ENCODE data around the gene SLC22A9.
"Not testable (repeated sequence)": the region's sequence is repeated elsewhere in the genome, so short reads cannot be mapped to it uniquely, and the experiment has no call there.

Gene SLC22A9

GRCh38 chr11:63369165-63369970, at the start of gene SLC22A9:
Gene SLC22A9, plus strand, starts transcription at chr11:63369785. Its CDS starts 272 bp downstream, at chr11:63370057.
- DNase-seq (ENCODE audit: low spot score): no peak

DNA sequence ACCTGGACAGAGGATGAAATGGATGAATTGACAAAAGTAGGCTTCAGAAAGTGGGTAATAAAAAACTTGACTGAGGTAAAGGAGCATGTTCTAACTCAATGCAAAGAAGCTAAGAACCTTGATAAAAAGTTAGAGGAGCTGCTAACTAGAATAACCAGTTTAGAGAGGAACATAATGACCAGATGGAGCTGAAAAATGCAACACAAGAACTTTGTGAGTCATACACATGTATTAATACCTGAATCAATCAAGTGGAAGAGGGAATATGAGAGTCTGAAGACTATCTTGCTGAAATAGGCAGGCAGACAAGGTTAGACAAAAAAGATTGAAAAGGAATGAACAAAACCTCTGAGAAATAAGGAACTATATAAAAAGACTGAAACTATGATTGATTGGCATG, 47.9 kb upstream of the SLC22A9 start:
- DNase-seq (ENCODE audit: low spot score): no peak

- DNase-seq (ENCODE audit: low spot score): not testable (repeated sequence)
Observed at GRCh38 chr11:63335089-63335488, 34.5 kb upstream of the SLC22A9 start.

DNA sequence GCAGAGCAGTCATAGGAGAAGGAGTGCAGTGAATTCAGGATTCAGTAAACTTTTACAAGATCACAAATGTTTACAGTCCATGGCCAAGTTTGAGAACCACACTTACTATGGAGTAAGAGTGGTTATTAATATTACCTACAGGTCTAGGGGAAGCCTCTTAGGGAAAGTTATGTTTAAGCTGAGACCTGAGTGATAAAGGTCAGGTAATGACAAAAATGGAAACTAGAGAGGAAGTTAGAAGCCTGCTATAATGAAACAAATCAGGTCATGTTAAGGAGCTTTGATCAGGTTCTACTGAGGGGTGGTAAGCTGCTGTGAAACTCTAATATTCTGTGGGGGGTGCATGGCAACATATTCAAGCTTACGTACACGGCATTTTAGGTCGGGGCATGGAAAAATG, 32.5 kb upstream of the SLC22A9 start:
- DNase-seq (ENCODE audit: low spot score): no peak

- DNase-seq (ENCODE audit: low spot score): no peak
Observed at GRCh38 chr11:63343130-63343529, 26.5 kb upstream of the SLC22A9 start.

DNA sequence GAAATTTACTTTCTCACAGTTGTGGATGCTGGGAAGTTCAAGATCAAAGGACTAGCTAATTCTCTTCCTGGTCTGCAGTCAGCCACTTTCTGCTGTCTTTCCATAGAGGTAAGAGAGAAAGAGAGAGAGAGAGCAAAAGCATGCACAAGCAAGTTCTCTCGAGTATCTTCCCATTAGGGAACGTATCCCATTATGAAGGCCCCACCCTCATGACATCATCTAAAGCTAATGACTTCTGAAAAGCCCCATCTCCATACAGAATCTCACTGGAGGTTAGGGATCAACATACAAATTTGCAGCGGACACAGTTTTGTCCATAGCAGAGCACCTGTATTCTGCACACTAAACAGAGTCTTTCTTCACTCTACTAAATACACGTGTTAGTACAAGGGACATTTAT, 17.4 kb upstream of the SLC22A9 start:
- DNase-seq (ENCODE audit: low spot score): no peak

DNA sequence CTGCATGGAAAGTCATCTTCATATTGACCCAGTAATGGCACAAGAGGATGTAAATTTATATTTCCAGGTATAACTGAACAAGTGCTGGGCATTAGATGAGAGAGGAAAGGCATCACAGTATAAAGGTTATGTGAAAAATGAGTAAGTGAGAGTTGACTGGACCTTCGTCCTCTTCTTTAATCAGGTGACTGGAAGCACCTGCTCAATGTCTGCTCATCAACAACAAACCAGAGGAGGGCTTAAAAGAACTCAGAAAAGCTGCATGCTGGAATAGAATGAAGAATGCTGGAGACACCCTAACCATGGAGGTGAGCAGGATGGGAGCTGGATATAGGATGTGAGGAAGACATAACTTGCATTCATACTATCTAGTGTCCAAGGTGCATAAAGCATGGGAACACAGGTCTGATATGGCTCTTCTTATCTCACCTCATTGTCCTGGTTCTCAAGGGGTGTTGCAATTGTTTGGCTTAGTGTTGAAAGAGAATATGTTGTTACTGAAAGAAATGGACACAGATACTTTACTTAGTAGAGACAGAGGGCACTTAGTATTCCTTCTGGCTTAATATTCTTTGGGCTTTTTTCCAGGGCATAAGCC, 7.3 kb upstream of the SLC22A9 start:
- DNase-seq (ENCODE audit: low spot score): no peak

DNA sequence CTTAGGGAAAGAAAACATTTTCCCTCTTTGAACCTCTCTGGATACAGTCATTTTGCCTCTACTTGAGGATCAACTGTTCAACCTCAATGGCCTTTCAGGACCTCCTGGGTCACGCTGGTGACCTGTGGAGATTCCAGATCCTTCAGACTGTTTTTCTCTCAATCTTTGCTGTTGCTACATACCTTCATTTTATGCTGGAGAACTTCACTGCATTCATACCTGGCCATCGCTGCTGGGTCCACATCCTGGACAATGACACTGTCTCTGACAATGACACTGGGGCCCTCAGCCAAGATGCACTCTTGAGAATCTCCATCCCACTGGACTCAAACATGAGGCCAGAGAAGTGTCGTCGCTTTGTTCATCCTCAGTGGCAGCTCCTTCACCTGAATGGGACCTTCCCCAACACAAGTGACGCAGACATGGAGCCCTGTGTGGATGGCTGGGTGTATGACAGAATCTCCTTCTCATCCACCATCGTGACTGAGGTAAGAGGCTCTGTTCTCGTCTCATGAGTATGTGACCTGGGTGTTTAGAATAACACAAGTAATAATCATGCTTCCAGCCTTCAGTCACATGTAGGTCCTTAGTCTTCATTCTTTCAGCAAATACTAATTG, 495 bp downstream of the SLC22A9 start:
- no peak for DNase-seq (ENCODE audit: low spot score)

- no peak for DNase-seq (ENCODE audit: low spot score)
Observed at GRCh38 chr11:63371396-63371795, 1.8 kb downstream of the SLC22A9 start.

DNA sequence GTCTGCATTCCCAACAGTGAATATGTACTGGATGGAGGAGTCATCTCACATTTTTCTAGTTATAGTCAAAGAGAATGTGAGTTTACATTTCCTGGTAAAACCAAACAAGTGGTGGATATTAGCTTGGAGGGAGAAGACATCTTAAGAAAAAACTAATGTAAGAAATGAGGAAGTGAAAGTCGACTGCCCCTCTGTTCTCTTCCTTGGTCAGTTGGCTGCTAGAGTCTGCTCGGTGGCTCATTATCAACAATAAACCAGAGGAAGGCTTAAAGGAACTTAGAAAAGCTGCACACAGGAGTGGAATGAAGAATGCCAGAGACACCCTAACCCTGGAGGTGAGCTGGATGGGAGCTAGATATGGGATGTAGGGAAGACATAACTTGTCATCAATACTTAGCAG, 5.8 kb downstream of the SLC22A9 start:
- DNase-seq (ENCODE audit: low spot score): no peak

GRCh38 chr11:63380130-63380529, 10.5 kb downstream of the SLC22A9 start:
- DNase-seq (ENCODE audit: low spot score): no peak

DNA sequence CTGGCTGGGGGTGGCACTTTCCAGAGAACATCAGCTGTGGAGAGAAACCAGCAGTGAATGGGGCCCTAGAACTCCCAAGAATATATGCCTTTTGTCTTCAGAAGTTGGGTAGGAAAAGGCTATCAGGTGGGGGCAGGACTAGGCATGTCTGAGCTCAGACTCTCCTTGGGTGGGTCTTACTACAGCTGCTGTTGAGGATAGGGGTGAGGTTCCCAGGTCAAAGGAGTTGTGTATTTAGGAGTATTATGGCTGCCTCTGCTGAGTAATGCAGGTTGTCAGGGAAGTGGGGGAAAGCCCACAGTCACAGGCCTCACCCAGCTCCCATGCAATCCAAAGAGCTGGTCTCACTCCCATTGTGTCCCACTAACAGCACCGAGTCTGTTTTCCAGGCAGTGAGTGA, 26.1 kb downstream of the SLC22A9 start:
- no peak for DNase-seq (ENCODE audit: low spot score)

DNA sequence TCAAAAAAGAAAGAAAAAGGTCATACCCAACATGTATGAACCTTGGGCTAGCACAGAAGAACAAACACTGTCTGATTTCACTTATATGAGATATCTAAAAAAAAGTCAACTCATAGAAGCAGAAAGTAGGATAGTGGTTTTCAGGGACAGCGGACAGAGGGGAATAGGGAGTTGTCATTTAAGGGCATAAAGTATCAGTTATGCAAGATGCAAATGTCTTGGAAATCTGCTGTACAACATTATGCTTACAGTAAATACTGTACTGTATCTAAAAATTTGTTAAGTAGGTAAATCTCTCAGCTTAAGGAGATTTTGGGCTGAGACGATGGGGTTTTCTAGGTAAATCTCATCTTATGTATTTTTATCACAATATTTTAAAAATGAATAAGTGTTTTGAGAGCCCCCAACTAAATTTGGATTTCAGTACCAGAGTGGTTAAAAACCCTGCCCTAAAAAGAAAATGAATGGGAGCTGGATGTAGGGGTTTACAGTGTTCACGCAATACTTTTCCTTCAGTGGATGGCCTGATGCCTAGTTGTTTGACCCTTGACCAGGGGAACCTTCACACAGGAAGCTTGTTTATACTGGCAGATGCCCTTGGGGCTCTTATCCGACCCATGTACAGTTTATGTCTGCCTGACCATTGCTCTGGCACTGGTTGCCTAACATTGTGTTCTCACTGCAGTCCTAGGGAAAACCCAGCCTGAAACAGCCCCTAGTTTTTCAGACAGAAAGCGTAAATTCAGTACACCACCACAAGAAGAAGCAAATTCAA, 34.8 kb downstream of the SLC22A9 start:
- DNase-seq (ENCODE audit: low spot score): no peak

GRCh38 chr11:63405114-63405513, 35.5 kb downstream of the SLC22A9 start:
- DNase-seq (ENCODE audit: low spot score): no peak

DNA sequence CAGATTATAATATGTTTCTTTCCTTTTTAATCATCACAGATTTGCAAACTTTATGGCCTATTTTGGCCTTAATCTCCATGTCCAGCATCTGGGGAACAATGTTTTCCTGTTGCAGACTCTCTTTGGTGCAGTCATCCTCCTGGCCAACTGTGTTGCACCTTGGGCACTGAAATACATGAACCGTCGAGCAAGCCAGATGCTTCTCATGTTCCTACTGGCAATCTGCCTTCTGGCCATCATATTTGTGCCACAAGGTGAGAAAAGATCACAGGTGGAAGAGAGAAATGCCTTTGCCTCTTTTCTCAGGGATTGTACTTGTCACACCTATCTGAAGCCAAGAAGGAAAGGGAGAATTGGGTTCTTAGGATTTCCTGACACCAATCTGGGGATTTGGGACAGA, 36.9 kb downstream of the SLC22A9 start:
- no peak for DNase-seq (ENCODE audit: low spot score)

- DNase-seq (ENCODE audit: low spot score): no peak
Observed at GRCh38 chr11:63417174-63417852, 47.7 kb downstream of the SLC22A9 start.

DNA sequence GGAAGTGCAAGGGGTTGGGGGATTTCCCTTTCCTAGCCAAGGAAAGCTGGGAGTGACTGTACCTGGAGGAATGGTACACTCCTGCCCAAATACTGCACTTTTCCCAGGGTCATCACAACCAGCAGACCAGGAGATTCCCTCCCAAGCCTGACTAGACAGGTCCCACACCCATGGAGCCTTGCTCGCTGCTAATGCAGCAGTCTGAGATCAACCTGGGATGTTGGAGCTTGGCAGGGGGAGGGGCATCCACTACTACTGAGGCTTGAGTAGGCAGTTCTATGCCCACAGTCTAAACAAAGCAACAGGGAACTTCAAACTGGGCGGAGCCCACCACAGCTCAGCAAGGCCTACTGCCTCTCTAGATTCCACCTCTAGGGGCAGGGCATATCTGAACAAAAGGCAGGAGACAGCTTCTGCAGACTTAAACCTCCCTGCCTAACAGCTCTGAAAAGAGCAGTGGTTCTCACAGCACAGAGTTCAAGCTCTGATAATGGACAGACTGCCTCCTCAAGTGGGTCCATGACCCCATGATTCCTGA, 58.5 kb downstream of the SLC22A9 start:
- DNase-seq (ENCODE audit: low spot score): no peak

DNA sequence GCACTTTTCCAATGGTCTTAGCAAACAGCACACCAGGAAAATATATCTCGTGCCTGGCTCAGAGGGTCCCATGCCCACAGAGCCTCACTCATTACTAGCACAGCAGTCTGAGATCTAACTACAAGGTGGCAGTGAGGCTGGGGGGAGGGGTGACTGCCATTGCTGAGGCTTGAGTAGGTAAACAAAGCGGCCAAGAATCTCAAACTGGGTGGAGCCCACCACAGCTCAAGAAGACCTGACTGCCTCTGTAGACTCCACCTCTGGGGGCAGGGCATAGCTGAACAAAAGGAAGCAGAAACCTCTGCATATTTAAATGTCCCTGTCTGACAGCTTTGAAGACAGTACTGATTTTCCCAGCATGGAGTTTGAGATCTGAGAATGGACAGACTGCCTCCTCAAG, 61.1 kb downstream of the SLC22A9 start:
- not testable (repeated sequence) for DNase-seq (ENCODE audit: low spot score)

GRCh38 chr11:63435351-63435750, 65.8 kb downstream of the SLC22A9 start:
- not testable (repeated sequence) for DNase-seq (ENCODE audit: low spot score)

GRCh38 chr11:63435831-63436230, 66.2 kb downstream of the SLC22A9 start:
- not testable (repeated sequence) for DNase-seq (ENCODE audit: low spot score)

- no peak for DNase-seq (ENCODE audit: low spot score)
Observed at GRCh38 chr11:63443714-63444113, 74.1 kb downstream of the SLC22A9 start.

DNA sequence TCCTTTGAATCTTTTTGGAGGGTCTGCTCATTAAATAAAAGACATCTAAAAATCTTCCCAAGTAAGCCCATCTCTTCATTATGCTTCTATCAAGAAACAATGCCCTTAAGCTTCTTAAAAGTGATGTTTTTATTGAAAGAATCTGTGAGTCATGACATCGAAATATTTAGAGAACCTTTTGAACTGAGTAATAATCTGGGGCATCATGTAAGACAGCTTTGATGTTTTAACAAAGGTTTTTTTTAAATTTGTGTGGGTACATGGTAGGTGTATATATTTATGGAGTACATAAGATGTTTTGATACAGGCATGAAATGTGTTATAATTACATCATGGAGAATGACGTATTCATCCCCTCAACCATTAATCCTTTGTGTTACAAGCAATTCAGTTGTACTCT, 74.6 kb downstream of the SLC22A9 start:
- DNase-seq (ENCODE audit: low spot score): no peak
